ENCODE data around the gene CAMK2G.

CAMK2G gene

GRCh38 chr10:73786512-73786885 lies 87.9 kb downstream of the CAMK2G start:
- no peak for DNase-seq

- DNase-seq, result no peak
Measured at GRCh38 chr10:73785721-73786511, 88.4 kb downstream of the CAMK2G start.

- DNase-seq, result peak; percentile 75 to 91
Measured at GRCh38 chr10:73785211-73785720, 89.1 kb downstream of the CAMK2G start, which contains the start of gene ZSWIM8. Gene ZSWIM8 (plus strand): TSS chr10:73785606. CDS start chr10:73785879, 273 bp downstream.

- no peak for DNase-seq
Measured at GRCh38 chr10:73782749-73783085, 91.6 kb downstream of the CAMK2G start.

GRCh38 chr10:73781879-73782748 lies 92.2 kb downstream of the CAMK2G start, which contains the start of gene CHCHD1:
Gene CHCHD1 (plus strand): TSS chr10:73782048. CDS start chr10:73782076, 28 bp downstream.
- peak; percentile 58 to 67 for DNase-seq

GRCh38 chr10:73781548-73781878 lies 92.8 kb downstream of the CAMK2G start:
- no peak for DNase-seq

- DNase-seq, result no peak
Measured at GRCh38 chr10:73780966-73781365, 93.4 kb downstream of the CAMK2G start.

GRCh38 chr10:73780301-73780700 lies 94.1 kb downstream of the CAMK2G start:
- no peak for DNase-seq

GRCh38 chr10:73779539-73780197 lies 94.7 kb downstream of the CAMK2G start:
- no peak for DNase-seq

GRCh38 chr10:73779018-73779417 lies 95.3 kb downstream of the CAMK2G start:
- DNase-seq, result no peak

GRCh38 chr10:73774637-73775036 lies 99.7 kb downstream of the CAMK2G start:
- no peak for DNase-seq

- DNase-seq, result no peak
Measured at GRCh38 chr10:73773152-73773879, 101.0 kb downstream of the CAMK2G start.

- peak; percentile 44 to 75 for DNase-seq
Measured at GRCh38 chr10:73772281-73773151, 101.8 kb downstream of the CAMK2G start.

GRCh38 chr10:73771722-73772280 lies 102.6 kb downstream of the CAMK2G start:
- DNase-seq, result peak in 1 of 2 experiments; percentile 60

GRCh38 chr10:73769396-73769795 lies 105.0 kb downstream of the CAMK2G start:
- DNase-seq, result no peak

- DNase-seq, result no peak
Measured at GRCh38 chr10:73768881-73769280, 105.5 kb downstream of the CAMK2G start.

- DNase-seq, result no peak
Measured at GRCh38 chr10:73765066-73765465, 109.3 kb downstream of the CAMK2G start.

GRCh38 chr10:73763343-73763742 lies 111.0 kb downstream of the CAMK2G start:
- no peak for DNase-seq

GRCh38 chr10:73762915-73763314 lies 111.4 kb downstream of the CAMK2G start:
- no peak for DNase-seq
